GM12875 (cell line): ENCODE results near the gene ZSWIM1.

ENCODE experiments used
- H3K4me3 ChIP-seq: one replicate; pipeline ENCODE4 v1.5.1; 2011; ENCODE audit warnings: low read depth, low read length, control low read depth
- CTCF ChIP-seq: IDR thresholded peaks from 2 replicates; pipeline ENCODE4 v1.5.1; 2011; ENCODE audit warnings: low read depth, mild to moderate bottlenecking, control low read depth, inconsistent platforms, low read length, moderate library complexity, borderline replicate concordance; ENCODE audit not compliant: insufficient read depth

The ZSWIM1 gene

GRCh38 chr20:45904583-45905504 is 23.8 kb downstream of the ZSWIM1 start:
- no peak for TF ChIP-seq CTCF
- no peak overlapping the region for H3K4me3 ChIP-seq

GRCh38 chr20:45905505-45906079 is 24.6 kb downstream of the ZSWIM1 start:
- TF ChIP-seq CTCF, result no peak
- no peak overlapping the region for H3K4me3 ChIP-seq

GRCh38 chr20:45907219-45907948 is 26.4 kb downstream of the ZSWIM1 start:
- TF ChIP-seq CTCF, result no peak
- H3K4me3 ChIP-seq, result no peak overlapping the region

GRCh38 chr20:45908084-45908483 is 27.1 kb downstream of the ZSWIM1 start:
- TF ChIP-seq CTCF, result no peak
- no peak overlapping the region for H3K4me3 ChIP-seq

- no peak overlapping the region for H3K4me3 ChIP-seq
These were observed 28.3 kb downstream of the ZSWIM1 start for GRCh38 chr20:45909336-45909808.

More at GRCh38 chr20:45909336-45909808, 28.3 kb downstream of the ZSWIM1 start:
- TF ChIP-seq CTCF, result no peak
